K562 (cell line): Measurements from ENCODE around the gene HRC. TPM values are rescaled to one million over a fixed set of nuclear protein-coding genes. Genes with fewer than 3 reads are reported as not detected.

Source experiments
- ATF1 ChIP-seq, 2 experiments: fragments of 450-650 bp in 1 of 2; IDR thresholded peaks; 2 replicates each; pipeline ENCODE4 v1.6.1; 2016; ENCODE audit warnings: missing compliant biosample characterization in 1 of 2, missing genetic modification characterization in 1 of 2
- CCNT2 ChIP-seq: IDR thresholded peaks from 2 replicates; pipeline ENCODE4 v1.6.1; 2011; ENCODE audit warnings: borderline replicate concordance, low read depth, mild to moderate bottlenecking, moderate library complexity, mixed read lengths, low read length; ENCODE audit not compliant: insufficient read length; ENCODE audit errors: extremely low read depth
- CSDE1 ChIP-seq, 2 experiments: fragments of 450-650 bp; IDR thresholded peaks; 2 replicates each; pipeline ENCODE4 v1.6.1; 2016; ENCODE audit warnings: mild to moderate bottlenecking in 1 of 2
- DPF2 ChIP-seq: fragments of 450-650 bp; IDR thresholded peaks from 2 replicates; pipeline ENCODE4 v1.6.1; 2016
- HMGN3 ChIP-seq: IDR thresholded peaks from 2 replicates; pipeline ENCODE4 v1.6.1; 2011; ENCODE audit warnings: borderline replicate concordance, low read depth, mild to moderate bottlenecking, mixed read lengths, low read length; ENCODE audit not compliant: insufficient read length; ENCODE audit errors: extremely low read depth
- HNRNPUL1 ChIP-seq: fragments of 200-400 bp; formaldehyde crosslinking; IDR thresholded peaks from 2 replicates; pipeline ENCODE4 v1.6.1; 2017; ENCODE audit warnings: low read length
- KAT2B ChIP-seq: IDR thresholded peaks from one replicate; pipeline ENCODE4 v1.6.1; 2012; ENCODE audit warnings: low read depth, mild to moderate bottlenecking, control low read depth, inconsistent platforms, low read length, moderate library complexity
- MBD2 ChIP-seq: sonication (generic); IDR thresholded peaks from 2 replicates; pipeline ENCODE4 v1.6.1; 2016; ENCODE audit warnings: low read depth, borderline replicate concordance
- MED1 ChIP-seq: sonication (generic); formaldehyde crosslinking; IDR thresholded peaks from 2 replicates; pipeline ENCODE4 v1.8.1; 2023; ENCODE audit warnings: missing genetic modification reagents, borderline replicate concordance
- NR2C2 ChIP-seq, 2 experiments: fragments of 200-800 bp in 1 of 2; sonication (Bioruptor generic) in 1 of 2; sonication (generic) in 1 of 2; formaldehyde crosslinking in 1 of 2; IDR thresholded peaks; 2 replicates each; pipeline versions ENCODE4 v1.6.1 to v1.8.0; 2016 to 2022; ENCODE audit warnings: mild to moderate bottlenecking in 1 of 2, missing compliant biosample characterization in 1 of 2, missing genetic modification characterization in 1 of 2, missing genetic modification reagents in 1 of 2
- POLR2G ChIP-seq: fragments of 200-400 bp; formaldehyde crosslinking; IDR thresholded peaks from 2 replicates; pipeline ENCODE4 v1.6.1; 2017; ENCODE audit warnings: low read depth, mild to moderate bottlenecking, antibody characterized with exemption, low read length, moderate library complexity
- TAL1 ChIP-seq: fragments of 450-650 bp; IDR thresholded peaks from 2 replicates; pipeline ENCODE4 v1.6.1; 2016; ENCODE audit warnings: mild to moderate bottlenecking
- U2AF2 ChIP-seq: fragments of 200-400 bp; formaldehyde crosslinking; optimal IDR thresholded peaks from 2 replicates; pipeline ENCODE3; 2017; ENCODE audit warnings: low read depth, mild to moderate bottlenecking, low read length
- ZFX ChIP-seq: sonication (generic); formaldehyde crosslinking; IDR thresholded peaks from 2 replicates; pipeline ENCODE4 v1.8.0; 2022; ENCODE audit warnings: mild to moderate bottlenecking, missing genetic modification reagents, moderate library complexity
- polyA plus RNA-seq, 8 experiments: library from polyadenylated mRNA; depleted of rRNA in 4 of 8; stranded (reverse) in 5 of 8; unstranded in 3 of 8; fragments of >200 nt; fragmentation: Nextera tagmentation in 2 of 8; fragmentation: Illumina TruSeq in 1 of 8; extraction: Ambion mirVana in 2 of 8; extraction: Trizol in 1 of 8; gene quantifications; 2 replicates each; pipeline versions ENCODE4 v1.2.1 to v1.2.3, GENCODE V29; 2011 to 2014; ENCODE audit warnings: inconsistent platforms in 1 of 8, missing spikeins in 1 of 8
- total RNA-seq, 7 experiments: library from RNA; depleted of rRNA in 6 of 7; stranded (reverse); fragments of >200 nt in 6 of 7; fragmentation: Illumina TruSeq in 2 of 7; extraction: Trizol in 2 of 7; gene quantifications; 2 replicates each; pipeline versions ENCODE4 v1.2.1 to v1.2.3, GENCODE V29; 2011 to 2021; ENCODE audit warnings: low replicate concordance in 1 of 7
- TF ChIP-seq, protein P1 (sequence below): fragments of 200-800 bp; sonication (Bioruptor generic); IDR thresholded peaks from 2 replicates; pipeline ENCODE4 v1.6.1; 2017; ENCODE audit warnings: missing genetic modification characterization, missing compliant biosample characterization
- TF ChIP-seq, protein P2 (sequence below): fragments of 450-650 bp; IDR thresholded peaks from 2 replicates; pipeline ENCODE4 v1.6.1; 2016; ENCODE audit warnings: low read depth, mild to moderate bottlenecking, moderate library complexity
- TF ChIP-seq, protein P3 (sequence below), 2 experiments: IDR thresholded peaks; 2 replicates each; pipeline ENCODE4 v1.6.1; 2011; ENCODE audit warnings: borderline replicate concordance in 1 of 2, control low read depth in 1 of 2, low read depth in 1 of 2, low read length in 1 of 2, mild to moderate bottlenecking in 1 of 2, mixed read lengths in 1 of 2, moderate library complexity in 1 of 2; ENCODE audit not compliant: insufficient read depth in 1 of 2, insufficient read length in 1 of 2, poor library complexity in 1 of 2, severe bottlenecking in 1 of 2; ENCODE audit errors: extremely low read depth in 1 of 2
- TF ChIP-seq, protein P4 (sequence below): fragments of 450-650 bp; IDR thresholded peaks from 2 replicates; pipeline ENCODE4 v1.6.1; 2016
- TF ChIP-seq, protein P5 (sequence below): fragments of 450-650 bp; IDR thresholded peaks from 2 replicates; pipeline ENCODE4 v1.6.1; 2018; ENCODE audit not compliant: partially characterized antibody

Gene HRC
- total and polyA plus RNA-seq, 9 of the 15 experiments (the other 6 are each of a cell fraction or from before 2014, with no cell fraction given), result 0.66 to 18.7 (median 13.1) TPM

DNA sequence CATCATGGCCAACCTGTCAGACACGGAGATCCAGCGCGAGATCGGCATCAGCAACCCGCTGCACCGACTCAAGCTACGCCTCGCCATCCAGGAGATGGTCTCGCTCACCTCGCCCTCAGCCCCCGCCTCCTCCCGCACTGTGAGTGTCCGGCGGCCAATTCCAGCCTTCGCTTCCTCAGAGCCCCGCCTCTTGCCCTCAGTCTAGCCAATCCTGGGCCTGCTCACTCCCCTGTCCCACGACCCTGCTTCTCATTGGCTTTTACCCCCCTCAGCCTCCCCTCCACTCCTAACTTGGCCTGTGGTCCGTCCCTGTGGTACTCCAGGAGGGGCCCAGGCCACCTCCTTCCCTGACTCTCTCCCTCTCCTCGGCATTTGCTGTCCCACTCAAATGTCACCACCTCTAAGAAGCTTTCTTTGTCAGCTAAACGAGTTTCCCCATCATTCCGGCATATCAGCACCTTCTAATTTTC lies 12.3 kb downstream of the HRC start (continued):
- TF ChIP-seq, protein P1, sequence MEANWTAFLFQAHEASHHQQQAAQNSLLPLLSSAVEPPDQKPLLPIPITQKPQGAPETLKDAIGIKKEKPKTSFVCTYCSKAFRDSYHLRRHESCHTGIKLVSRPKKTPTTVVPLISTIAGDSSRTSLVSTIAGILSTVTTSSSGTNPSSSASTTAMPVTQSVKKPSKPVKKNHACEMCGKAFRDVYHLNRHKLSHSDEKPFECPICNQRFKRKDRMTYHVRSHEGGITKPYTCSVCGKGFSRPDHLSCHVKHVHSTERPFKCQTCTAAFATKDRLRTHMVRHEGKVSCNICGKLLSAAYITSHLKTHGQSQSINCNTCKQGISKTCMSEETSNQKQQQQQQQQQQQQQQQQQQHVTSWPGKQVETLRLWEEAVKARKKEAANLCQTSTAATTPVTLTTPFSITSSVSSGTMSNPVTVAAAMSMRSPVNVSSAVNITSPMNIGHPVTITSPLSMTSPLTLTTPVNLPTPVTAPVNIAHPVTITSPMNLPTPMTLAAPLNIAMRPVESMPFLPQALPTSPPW (CRISPR knock-in tag), result peak; percentile 94
- TF ChIP-seq, protein P2, sequence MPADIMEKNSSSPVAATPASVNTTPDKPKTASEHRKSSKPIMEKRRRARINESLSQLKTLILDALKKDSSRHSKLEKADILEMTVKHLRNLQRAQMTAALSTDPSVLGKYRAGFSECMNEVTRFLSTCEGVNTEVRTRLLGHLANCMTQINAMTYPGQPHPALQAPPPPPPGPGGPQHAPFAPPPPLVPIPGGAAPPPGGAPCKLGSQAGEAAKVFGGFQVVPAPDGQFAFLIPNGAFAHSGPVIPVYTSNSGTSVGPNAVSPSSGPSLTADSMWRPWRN, result no peak
- TF ChIP-seq HNRNPUL1, result no peak
- peak; percentile 22 for TF ChIP-seq CCNT2
- peak; percentile 26; the same call in 1 of the 2 replicates for TF ChIP-seq ZFX
- TF ChIP-seq, protein P3, sequence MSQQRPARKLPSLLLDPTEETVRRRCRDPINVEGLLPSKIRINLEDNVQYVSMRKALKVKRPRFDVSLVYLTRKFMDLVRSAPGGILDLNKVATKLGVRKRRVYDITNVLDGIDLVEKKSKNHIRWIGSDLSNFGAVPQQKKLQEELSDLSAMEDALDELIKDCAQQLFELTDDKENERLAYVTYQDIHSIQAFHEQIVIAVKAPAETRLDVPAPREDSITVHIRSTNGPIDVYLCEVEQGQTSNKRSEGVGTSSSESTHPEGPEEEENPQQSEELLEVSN (IDR thresholded peaks at IDR 0.05; ENCODE audit: borderline replicate concordance in 1 of 2, extremely low read depth in 1 of 2, insufficient read depth in 1 of 2, insufficient read length in 1 of 2, low read depth in 1 of 2, low read length in 1 of 2, poor library complexity in 1 of 2, severe bottlenecking in 1 of 2), result peak; percentile 19 to 42
- TF ChIP-seq, protein P4, sequence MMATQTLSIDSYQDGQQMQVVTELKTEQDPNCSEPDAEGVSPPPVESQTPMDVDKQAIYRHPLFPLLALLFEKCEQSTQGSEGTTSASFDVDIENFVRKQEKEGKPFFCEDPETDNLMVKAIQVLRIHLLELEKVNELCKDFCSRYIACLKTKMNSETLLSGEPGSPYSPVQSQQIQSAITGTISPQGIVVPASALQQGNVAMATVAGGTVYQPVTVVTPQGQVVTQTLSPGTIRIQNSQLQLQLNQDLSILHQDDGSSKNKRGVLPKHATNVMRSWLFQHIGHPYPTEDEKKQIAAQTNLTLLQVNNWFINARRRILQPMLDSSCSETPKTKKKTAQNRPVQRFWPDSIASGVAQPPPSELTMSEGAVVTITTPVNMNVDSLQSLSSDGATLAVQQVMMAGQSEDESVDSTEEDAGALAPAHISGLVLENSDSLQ, result peak; percentile 62
- TF ChIP-seq ATF1 (CRISPR knock-in tag; IDR thresholded peaks at IDR 0.05), result no peak
- peak; percentile 34; the same call in 1 of the 2 replicates for TF ChIP-seq ATF1 (tag; IDR thresholded peaks at IDR 0.05)
- TF ChIP-seq MED1 (CRISPR knock-in tag), result no peak
- TF ChIP-seq KAT2B, result no peak
- TF ChIP-seq U2AF2, result no peak
- TF ChIP-seq NR2C2 (CRISPR knock-in tag; IDR thresholded peaks at IDR 0.05), result no peak
- TF ChIP-seq NR2C2 (tag; IDR thresholded peaks at IDR 0.05), result peak; percentile 69
- TF ChIP-seq TAL1, result 0 out of 2 replicates have a peak, but pooled peaks have one; percentile 7
- peak; percentile 56 for TF ChIP-seq HMGN3
- TF ChIP-seq CSDE1 (IDR thresholded peaks at IDR 0.05), result no peak
- TF ChIP-seq POLR2G, result peak; percentile 67
- TF ChIP-seq MBD2, result peak; percentile 78
- TF ChIP-seq, protein P5, sequence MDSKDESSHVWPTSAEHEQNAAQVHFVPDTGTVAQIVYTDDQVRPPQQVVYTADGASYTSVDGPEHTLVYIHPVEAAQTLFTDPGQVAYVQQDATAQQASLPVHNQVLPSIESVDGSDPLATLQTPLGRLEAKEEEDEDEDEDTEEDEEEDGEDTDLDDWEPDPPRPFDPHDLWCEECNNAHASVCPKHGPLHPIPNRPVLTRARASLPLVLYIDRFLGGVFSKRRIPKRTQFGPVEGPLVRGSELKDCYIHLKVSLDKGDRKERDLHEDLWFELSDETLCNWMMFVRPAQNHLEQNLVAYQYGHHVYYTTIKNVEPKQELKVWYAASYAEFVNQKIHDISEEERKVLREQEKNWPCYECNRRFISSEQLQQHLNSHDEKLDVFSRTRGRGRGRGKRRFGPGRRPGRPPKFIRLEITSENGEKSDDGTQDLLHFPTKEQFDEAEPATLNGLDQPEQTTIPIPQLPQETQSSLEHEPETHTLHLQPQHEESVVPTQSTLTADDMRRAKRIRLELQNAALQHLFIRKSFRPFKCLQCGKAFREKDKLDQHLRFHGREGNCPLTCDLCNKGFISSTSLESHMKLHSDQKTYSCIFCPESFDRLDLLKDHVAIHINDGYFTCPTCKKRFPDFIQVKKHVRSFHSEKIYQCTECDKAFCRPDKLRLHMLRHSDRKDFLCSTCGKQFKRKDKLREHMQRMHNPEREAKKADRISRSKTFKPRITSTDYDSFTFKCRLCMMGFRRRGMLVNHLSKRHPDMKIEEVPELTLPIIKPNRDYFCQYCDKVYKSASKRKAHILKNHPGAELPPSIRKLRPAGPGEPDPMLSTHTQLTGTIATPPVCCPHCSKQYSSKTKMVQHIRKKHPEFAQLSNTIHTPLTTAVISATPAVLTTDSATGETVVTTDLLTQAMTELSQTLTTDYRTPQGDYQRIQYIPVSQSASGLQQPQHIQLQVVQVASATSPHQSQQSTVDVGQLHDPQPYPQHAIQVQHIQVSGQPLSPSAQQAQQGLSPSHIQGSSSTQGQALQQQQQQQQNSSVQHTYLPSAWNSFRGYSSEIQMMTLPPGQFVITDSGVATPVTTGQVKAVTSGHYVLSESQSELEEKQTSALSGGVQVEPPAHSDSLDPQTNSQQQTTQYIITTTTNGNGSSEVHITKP, result peak; percentile 88
- TF ChIP-seq DPF2, result peak; percentile 36; the same call in 1 of the 2 replicates
